Heart right ventricle (tissue), 16 donors: Measurements from ENCODE around the gene PPP1R36. TPM values are rescaled to one million over a fixed set of nuclear protein-coding genes. Genes with fewer than 3 reads are reported as not detected.

Experiments used
- ATAC-seq, 8 donors: fragments of 200-7000 bp; cut with Tn5 transposase; one replicate each; pipeline ENCODE4 v1.9.1; 2020; ENCODE audit warnings: mild to moderate bottlenecking in 8 of 8, moderate library complexity in 8 of 8, moderate number of reproducible peaks in 1 of 8
- DNase-seq, 2 donors: peaks; one replicate each; pipeline ENCODE4 v3.0.0-alpha.2; 2020
- H3K27ac ChIP-seq, 10 donors: fragments of 200-600 bp; sonication (generic) in 2 of 10; one replicate each; pipeline versions ENCODE4 v1.5.0 to v1.8.0; 2020 to 2022; ENCODE audit warnings: mild to moderate bottlenecking in 3 of 10
- H3K27me3 ChIP-seq, 7 donors: fragments of 200-600 bp; one replicate each; pipeline ENCODE4 v1.8.0; 2021 to 2022; ENCODE audit warnings: mild to moderate bottlenecking in 2 of 7
- H3K36me3 ChIP-seq, 9 donors: fragments of 200-600 bp; sonication (generic) in 1 of 9; one replicate each; pipeline versions ENCODE4 v1.5.0 to v1.8.0; 2020 to 2022; ENCODE audit warnings: mild to moderate bottlenecking in 2 of 9
- H3K4me1 ChIP-seq, 9 donors: fragments of 200-600 bp; sonication (generic) in 1 of 9; one replicate each; pipeline versions ENCODE4 v1.5.0 to v1.8.0; 2020 to 2022; ENCODE audit warnings: mild to moderate bottlenecking in 4 of 9
- H3K4me3 ChIP-seq, 10 donors: fragments of 200-600 bp; sonication (generic) in 2 of 10; one replicate each; pipeline versions ENCODE4 v1.5.0 to v1.8.0; 2020 to 2022; ENCODE audit warnings: mild to moderate bottlenecking in 7 of 10, moderate library complexity in 2 of 10
- H3K9me3 ChIP-seq, 11 donors: fragments of 200-600 bp in 10 of 11; sonication (generic) in 2 of 11; one replicate each; pipeline versions ENCODE4 v1.5.0 to v1.8.0; 2013 to 2022; ENCODE audit warnings: mild to moderate bottlenecking in 2 of 11, control low read depth in 1 of 11, moderate library complexity in 1 of 11
- CTCF ChIP-seq, 9 donors: fragments of 200-600 bp; sonication (generic) in 2 of 9; IDR thresholded peaks; one replicate each; pipeline versions ENCODE4 v1.5.0 to v1.8.0; 2021 to 2022; ENCODE audit warnings: antibody characterized with exemption in 9 of 9, mild to moderate bottlenecking in 5 of 9, moderate library complexity in 1 of 9
- WGBS, 2 donors: extraction: QIAGEN DNeasy Blood & Tissue Kit; methylation state at CpG; one replicate each; pipeline ENCODE4 v1.1.7; 2013; ENCODE audit warnings: inconsistent platforms in 1 of 2; 5-methylcytosine and 5-hydroxymethylcytosine counted together
- intact Hi-C, 10 donors: fragments of 100-400 bp; cut with DNase I; formaldehyde crosslinking; loops; one replicate each; pipeline versions ENCODE4 v1.11.1 to v1.14.2; 2022
- polyA plus RNA-seq, 2 donors: library from polyadenylated mRNA; stranded (reverse); fragments of 200-250 nt; gene quantifications; one replicate each; pipeline ENCODE4 v1.2.3, GENCODE V29; 2013
- total RNA-seq, 10 donors: library from RNA; stranded (reverse); fragmentation: NEBNext Ultra II Directional in 3 of 10; extraction: Animal tissue kit (Norgen Biotek cat#: 25700) in 3 of 10; gene quantifications; one replicate each; pipeline versions ENCODE4 v1.2.1 to v1.2.4, GENCODE V29; 2021 to 2023
- donor health status: Arrhythmogenic right ventricular cardiomyopathy.
- donor health status: ischemic (EF 13 %, LVEDD 7.1; RV severe dilation, severe dysfunction).
- donor health status: healthy with polysubstance abuse.
- donor health status: DM: no; HTN: yes; CAD: no.
- donor health status: DM: no; HTN: no; CAD: no.
- donor health status: ischemic (EF 25% LVEDD 6.9; RV normal size, moderate dysfunction).
- donor health status: ischemic (EF 25% LVEDD 5.7; RV mildly dilated, moderate dysfunction).
- donor health status: healthy.
- donor health status: DM: yes; HTN: yes; CAD: no.
- donor health status: Ischemic cardiomyopathy.
- donor health status: ischemic (EF 35%, LVEDD 5.7; RV mildly dilated, moderate dysfunction).
- donor health status: nonischemic (EF 11% LVEDD 7.7; RV severe dilation, severe dysfunction).
- donor health status: DM: yes; HTN: yes; CAD: no.
- donor health status: PGD.
- donor health status: ischemic (EF 29% LVEDD 5.4; RV normal size, mild dysfunction).
- donor health status: nonischemic (EF 23%, LVEDD 6.1; RV moderate dilation, normal function).

PPP1R36 gene
- total and polyA plus RNA-seq, 12 donors, result 0.07 to 0.85 (median 0.49) TPM; not detected in 2

GRCh38 chr14:64540208-64541202 is 9.3 kb upstream of the PPP1R36 start, which contains the start of gene HSPA2:
TSS of gene HSPA2 (plus strand) at chr14:64540741. CDS start at chr14:64540850, 109 bp downstream.
- Histone ChIP-seq H3K36me3 (no peaks in the 10 kb centered on the region), H3K4me3 (peak within 1 kb of the TSS; percentile 41 to 75 (median 70)), H3K27ac (peak within 1 kb of the TSS; percentile 12 to 84 (median 82)), H3K27me3 (peaks cover 0 to 44% (median 4%) of the 10 kb centered on the region in 7 donors), H3K9me3 (peaks cover 0 to 13% (median 0%) of the 10 kb centered on the region in 11 donors), H3K4me1 (peaks cover 0 to 35% (median 16%) of the 10 kb centered on the region in 9 donors)
- intact Hi-C loops, result loop anchor here in 9 of 10 donors (2.0 to 10.0 kb wide), 4 partner anchors 94 to 234 kb away; no protein-coding TSS in a partner anchor
- WGBS, 2 donors, result 5 to 8% methylated on average over 79 of the region's 79 CpGs
- DNase-seq, result peak; percentile 99
- peak; percentile 97 to 99 (median 98) for ATAC-seq
- peak; percentile 63 to 99 (median 89) for TF ChIP-seq CTCF (IDR thresholded peaks at IDR 0.05)

- WGBS, 2 donors, result 15% methylated on average over 73 of the region's 73 CpGs
- no peak overlapping the region for H3K27ac ChIP-seq
- DNase-seq (peak in 1 of 2 donors; percentile 11), ATAC-seq (no peak)
- peaks cover 0 to 13% (median 0%) of the 10 kb centered on the region in 11 donors for H3K9me3 ChIP-seq
- peaks cover 0 to 44% (median 4%) of the 10 kb centered on the region in 7 donors for H3K27me3 ChIP-seq
- H3K4me1 ChIP-seq, result peaks cover 0 to 35% (median 16%) of the 10 kb centered on the region in 9 donors
- H3K36me3 ChIP-seq, result no peaks in the 10 kb centered on the region
- H3K4me3 ChIP-seq, result peak overlapping the region in 9 of 10 donors; percentile 21 to 75 (median 71)
- intact Hi-C loops, result loop anchor here in 9 of 10 donors (2.0 to 10.0 kb wide), 4 partner anchors 93 to 233 kb away; no protein-coding TSS in a partner anchor
- no peak for TF ChIP-seq CTCF (IDR thresholded peaks at IDR 0.05)
These were observed 8.3 kb upstream of the PPP1R36 start for GRCh38 chr14:64541261-64541971.

GRCh38 chr14:64541972-64542835 is 7.6 kb upstream of the PPP1R36 start:
- WGBS, 2 donors, result 8 to 11% methylated on average over 61 of the region's 61 CpGs
- intact Hi-C loops, result loop anchor here in 9 of 10 donors (2.0 to 10.0 kb wide), 4 partner anchors 93 to 233 kb away; no protein-coding TSS in a partner anchor
- ATAC-seq (no peak), DNase-seq (no peak)
- Histone ChIP-seq H3K27ac (peak overlapping the region in 1 of 10 donors; percentile 15), H3K4me3 (peak overlapping the region in 9 of 10 donors; percentile 21 to 75 (median 71)), H3K36me3 (no peaks in the 10 kb centered on the region), H3K27me3 (peaks cover 0 to 44% (median 4%) of the 10 kb centered on the region in 7 donors), H3K9me3 (peaks cover 0 to 13% (median 0%) of the 10 kb centered on the region in 11 donors), H3K4me1 (peaks cover 0 to 35% (median 16%) of the 10 kb centered on the region in 9 donors)
- no peak for TF ChIP-seq CTCF (IDR thresholded peaks at IDR 0.05)
